Transverse colon (tissue), 4 donors: Measurements from ENCODE around the gene PTGFR. TPM values are rescaled to one million over a fixed set of nuclear protein-coding genes. Genes with fewer than 3 reads are reported as not detected.

Experiments used
- DNase-seq: peaks from one replicate; pipeline ENCODE4 v3.0.0-alpha.2; 2019
- H3K27ac ChIP-seq, 4 donors: fragments of 200-600 bp; sonication (generic); 2 replicates each; pipeline ENCODE4 v1.5.1; 2016 to 2018; ENCODE audit warnings: inconsistent platforms in 4 of 4
- H3K27me3 ChIP-seq: fragments of 200-600 bp; sonication (generic); 2 replicates; pipeline ENCODE4 v1.5.1; 2017; ENCODE audit warnings: inconsistent platforms
- H3K36me3 ChIP-seq, 4 donors: fragments of 200-600 bp; sonication (generic); 2 replicates each; pipeline ENCODE4 v1.5.1; 2017 to 2019; ENCODE audit warnings: inconsistent platforms in 4 of 4
- H3K4me1 ChIP-seq, 4 donors: fragments of 200-600 bp; sonication (generic); 2 replicates each; pipeline ENCODE4 v1.5.1; 2017 to 2020; ENCODE audit warnings: inconsistent platforms in 4 of 4
- H3K4me3 ChIP-seq, 4 donors: fragments of 200-600 bp; sonication (generic); 1 replicate in 1 of 4; 2 replicates in 3 of 4; pipeline versions ENCODE4 v1.5.1 to v1.6.1; 2017 to 2019; ENCODE audit warnings: inconsistent platforms in 4 of 4
- H3K9me3 ChIP-seq, 2 donors: fragments of 200-600 bp; sonication (generic); 2 replicates each; pipeline ENCODE4 v1.5.1; 2017 to 2019; ENCODE audit warnings: inconsistent platforms in 2 of 2
- EP300 ChIP-seq: sonication (generic); formaldehyde crosslinking; IDR thresholded peaks from one replicate; pipeline ENCODE4 v1.6.1; 2017; ENCODE audit warnings: antibody characterized with exemption, low read depth
- POLR2A ChIP-seq: fragments of 450-650 bp; IDR thresholded peaks from one replicate; pipeline ENCODE4 v1.6.1; 2016; ENCODE audit warnings: antibody characterized with exemption, mild to moderate bottlenecking, moderate library complexity
- POLR2AphosphoS5 ChIP-seq, 3 donors: sonication (generic); formaldehyde crosslinking; IDR thresholded peaks; one replicate each; pipeline ENCODE4 v1.6.1; 2016; ENCODE audit warnings: antibody characterized with exemption in 3 of 3
- WGBS, 2 donors: methylation state at CpG; one replicate each; pipeline ENCODE4 v1.1.5; 2018; ENCODE audit warnings: low coverage in 1 of 2; 5-methylcytosine and 5-hydroxymethylcytosine counted together
- in situ Hi-C, 4 donors: fragments of 200-750 bp; cut with MboI; loops; one replicate each; pipeline versions ENCODE4 v1.15.0 to v1.15.1; 2017; ENCODE audit warnings: low sequenced_read_pairs in 3 of 4, low pct_ligation_motif_present in 1 of 4, low pct_unique_long_range_greater_than_20kb in 1 of 4
- intact Hi-C: fragments of 100-400 bp; cut with DNase I; formaldehyde crosslinking; loops from one replicate; pipeline ENCODE4 v1.15.1; 2023; ENCODE audit warnings: low total_unique reads
- total RNA-seq, 4 donors: library from RNA; depleted of rRNA; stranded (reverse); fragments of >200 nt; gene quantifications; one replicate each; pipeline ENCODE4 v1.1.0, GENCODE V29; 2016
- TF ChIP-seq, protein P1 (sequence below), 5 experiments: fragments of 200-600 bp in 3 of 5; fragments of 450-650 bp in 2 of 5; sonication (generic) in 3 of 5; IDR thresholded peaks; 1 replicate in 2 of 5; 2 replicates in 3 of 5; pipeline ENCODE4 v1.5.1; 2016 to 2017; ENCODE audit warnings: antibody characterized with exemption in 5 of 5, inconsistent platforms in 3 of 5, mild to moderate bottlenecking in 2 of 5, moderate library complexity in 1 of 5

The PTGFR gene
- total RNA-seq, 4 donors from 2014 or later = 0.40 to 4.1 (median 0.97) TPM

DNA sequence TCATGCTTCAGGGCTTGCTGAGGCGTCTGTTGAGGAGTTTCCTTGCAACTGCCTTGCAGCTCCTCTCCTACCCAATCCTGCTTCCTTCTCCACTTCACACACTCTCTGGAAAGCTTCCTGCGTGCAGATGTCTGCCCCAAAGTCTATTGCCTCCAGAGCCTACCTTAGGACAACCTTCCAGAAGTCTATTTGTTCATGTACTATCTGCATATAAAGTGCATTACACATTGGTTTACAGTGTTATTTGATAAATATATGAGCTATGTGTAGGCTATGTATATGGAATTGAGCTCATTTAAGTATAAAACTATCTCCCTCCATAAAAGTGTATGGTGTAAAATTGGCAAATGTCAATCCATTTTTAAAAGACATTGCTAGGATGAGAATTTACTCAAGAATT, 9.8 kb downstream of the PTGFR start:
- Histone ChIP-seq H3K4me3 (no peak overlapping the region), H3K9me3 (no peaks in the 10 kb centered on the region), H3K27me3 (no peaks in the 10 kb centered on the region), H3K27ac (no peak overlapping the region), H3K4me1 (no peaks in the 10 kb centered on the region), H3K36me3 (no peaks in the 10 kb centered on the region)
- TF ChIP-seq POLR2A (no peak), EP300 (no peak), POLR2AphosphoS5 (IDR thresholded peaks at IDR 0.05) (no peak)
- TF ChIP-seq, protein P1, sequence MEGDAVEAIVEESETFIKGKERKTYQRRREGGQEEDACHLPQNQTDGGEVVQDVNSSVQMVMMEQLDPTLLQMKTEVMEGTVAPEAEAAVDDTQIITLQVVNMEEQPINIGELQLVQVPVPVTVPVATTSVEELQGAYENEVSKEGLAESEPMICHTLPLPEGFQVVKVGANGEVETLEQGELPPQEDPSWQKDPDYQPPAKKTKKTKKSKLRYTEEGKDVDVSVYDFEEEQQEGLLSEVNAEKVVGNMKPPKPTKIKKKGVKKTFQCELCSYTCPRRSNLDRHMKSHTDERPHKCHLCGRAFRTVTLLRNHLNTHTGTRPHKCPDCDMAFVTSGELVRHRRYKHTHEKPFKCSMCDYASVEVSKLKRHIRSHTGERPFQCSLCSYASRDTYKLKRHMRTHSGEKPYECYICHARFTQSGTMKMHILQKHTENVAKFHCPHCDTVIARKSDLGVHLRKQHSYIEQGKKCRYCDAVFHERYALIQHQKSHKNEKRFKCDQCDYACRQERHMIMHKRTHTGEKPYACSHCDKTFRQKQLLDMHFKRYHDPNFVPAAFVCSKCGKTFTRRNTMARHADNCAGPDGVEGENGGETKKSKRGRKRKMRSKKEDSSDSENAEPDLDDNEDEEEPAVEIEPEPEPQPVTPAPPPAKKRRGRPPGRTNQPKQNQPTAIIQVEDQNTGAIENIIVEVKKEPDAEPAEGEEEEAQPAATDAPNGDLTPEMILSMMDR (IDR thresholded peaks at IDR 0.05) = no peak
- in situ Hi-C loops = no loop called here
- WGBS, 2 donors = 43% methylated on average over 2 of the region's 2 CpGs; no CpG with 5 or more reads in 1 of the 2 donors
- intact Hi-C loops = no loop called here
- DNase-seq = no peak

DNA sequence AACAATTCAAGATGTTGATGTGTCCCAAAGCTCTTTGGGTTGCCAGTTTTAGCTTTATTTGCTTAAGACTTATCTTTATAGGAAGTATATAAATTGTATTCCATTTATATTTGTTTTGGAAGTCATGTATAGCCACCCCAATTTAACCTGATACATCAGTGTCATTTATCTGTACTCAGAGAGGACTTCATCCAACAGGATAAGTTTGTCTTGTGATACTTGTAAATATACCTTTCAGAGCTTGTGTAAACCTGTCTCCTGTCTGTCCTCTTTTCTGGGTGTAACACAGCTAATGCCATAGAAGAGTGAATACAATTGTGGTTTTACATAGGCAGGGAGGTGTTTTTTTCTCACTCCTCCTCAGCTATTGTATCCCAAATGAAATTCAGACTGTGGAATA, 10.4 kb downstream of the PTGFR start:
- intact Hi-C loops (no loop called here), in situ Hi-C loops (no loop called here)
- Histone ChIP-seq H3K4me3 (no peak overlapping the region), H3K27ac (no peak overlapping the region), H3K9me3 (no peaks in the 10 kb centered on the region), H3K27me3 (no peaks in the 10 kb centered on the region), H3K4me1 (no peaks in the 10 kb centered on the region), H3K36me3 (no peaks in the 10 kb centered on the region)
- no peak for DNase-seq
- no peak for TF ChIP-seq POLR2AphosphoS5 (IDR thresholded peaks at IDR 0.05)
- TF ChIP-seq POLR2A = no peak
- TF ChIP-seq, protein P1 (IDR thresholded peaks at IDR 0.05) = no peak
- no peak for TF ChIP-seq EP300

DNA sequence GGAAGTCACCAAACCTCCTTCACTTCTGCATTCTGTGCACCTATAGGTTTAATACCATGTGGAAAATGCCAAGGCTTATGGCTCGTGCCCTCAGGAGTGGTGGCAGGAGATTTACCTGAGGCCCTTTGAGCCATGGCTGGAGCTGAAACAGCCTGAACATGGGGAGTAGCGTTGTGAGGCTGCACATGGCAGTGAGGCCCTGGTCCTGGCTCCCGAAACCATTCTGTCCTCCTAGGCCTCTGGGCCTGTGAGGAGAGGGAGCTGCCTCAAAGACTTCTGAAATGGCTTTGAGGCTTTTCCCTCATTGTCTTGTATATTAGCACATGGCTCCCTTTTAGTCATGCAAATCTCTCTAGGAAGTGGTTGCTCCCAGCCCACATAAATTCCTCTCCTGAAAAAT, 20.6 kb downstream of the PTGFR start:
- H3K36me3 ChIP-seq = no peaks in the 10 kb centered on the region
- peaks cover 0 to 4% of the 10 kb centered on the region in 2 donors for H3K9me3 ChIP-seq
- WGBS, 2 donors = 66% methylated on average over 3 of the region's 3 CpGs; no CpG with 5 or more reads in 1 of the 2 donors
- no peak overlapping the region for H3K4me3 ChIP-seq
- H3K4me1 ChIP-seq = no peaks in the 10 kb centered on the region
- no peak overlapping the region for H3K27ac ChIP-seq
- no peak for DNase-seq
- in situ Hi-C loops (no loop called here), intact Hi-C loops (no loop called here)
- TF ChIP-seq POLR2A = no peak
- no peak for TF ChIP-seq POLR2AphosphoS5 (IDR thresholded peaks at IDR 0.05)
- TF ChIP-seq EP300 = no peak
- TF ChIP-seq, protein P1 (IDR thresholded peaks at IDR 0.05) = no peak
- H3K27me3 ChIP-seq = no peaks in the 10 kb centered on the region

DNA sequence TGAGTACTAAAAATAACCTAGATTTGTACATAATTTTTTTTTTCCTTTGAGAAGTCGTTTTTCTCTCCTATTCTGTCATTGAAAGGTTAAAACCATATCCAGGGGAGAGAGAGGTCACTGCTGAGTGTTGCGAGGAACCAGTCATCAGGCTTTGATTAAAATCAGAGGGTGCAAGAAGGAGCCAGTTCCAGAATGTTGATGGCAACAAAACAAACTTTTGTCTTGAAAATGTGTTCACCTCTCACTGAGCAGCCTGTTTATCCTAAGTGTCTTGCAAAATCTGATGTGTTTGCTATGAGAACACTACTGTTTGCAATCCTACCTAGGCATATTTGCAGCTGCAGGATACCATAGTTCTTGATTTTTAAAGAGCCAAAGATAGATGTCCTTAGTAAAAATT, 25.9 kb downstream of the PTGFR start:
- WGBS, 2 donors = 51 to 78% methylated on average over 2 of the region's 2 CpGs
- TF ChIP-seq POLR2A = no peak
- TF ChIP-seq, protein P1 (IDR thresholded peaks at IDR 0.05) = no peak
- no peak for TF ChIP-seq POLR2AphosphoS5 (IDR thresholded peaks at IDR 0.05)
- TF ChIP-seq EP300 = no peak
- no peaks in the 10 kb centered on the region for H3K27me3 ChIP-seq
- peaks cover 0 to 1% of the 10 kb centered on the region in 2 donors for H3K9me3 ChIP-seq
- H3K4me1 ChIP-seq = no peaks in the 10 kb centered on the region
- H3K36me3 ChIP-seq = no peaks in the 10 kb centered on the region
- DNase-seq = no peak
- H3K4me3 ChIP-seq = no peak overlapping the region
- in situ Hi-C loops (no loop called here), intact Hi-C loops (no loop called here)
- no peak overlapping the region for H3K27ac ChIP-seq
